ENCODE data around the gene TMEM178B.

DNA sequence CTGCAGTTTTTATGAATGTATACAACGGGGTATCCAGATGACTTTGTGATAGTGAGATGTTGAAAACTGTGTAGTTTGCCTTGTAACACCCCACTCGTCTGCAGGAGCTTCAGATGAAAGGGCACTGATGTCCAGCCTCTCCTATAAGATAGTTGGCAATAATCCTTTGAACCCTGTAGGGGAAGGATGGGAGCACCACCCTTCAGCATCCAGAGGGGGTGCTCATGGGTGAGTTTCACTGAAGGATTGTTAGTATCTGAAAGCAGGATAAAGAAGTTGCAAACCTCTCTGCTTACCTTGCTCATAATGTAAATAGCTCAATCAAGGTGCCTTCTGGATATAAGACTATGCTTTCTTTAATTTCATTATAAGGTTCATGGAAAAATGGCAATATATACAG lies 201.5 kb downstream of the TMEM178B start:
- TF ChIP-seq EZH2 (IDR thresholded peaks at IDR 0.05) (no peak), POLR2AphosphoS5 (IDR thresholded peaks at IDR 0.05; ENCODE audit: borderline replicate concordance, low read depth, low read length) (no peak), FOXP2 (optimal IDR thresholded peaks at IDR 0.05; ENCODE audit: control extremely low read depth, extremely low read length, insufficient read depth) (no peak)
